Activated CD8-positive, alpha-beta T cell treated with anti-CD3 and anti-CD28 coated beads for 36 hours (primary cell): ENCODE measurements around the gene DNM3. TPM values are rescaled to one million over a fixed set of nuclear protein-coding genes. Genes with fewer than 3 reads are reported as not detected.

Experiments
- ATAC-seq: fragments of 200-7000 bp; cut with Tn5 transposase; one replicate; pipeline ENCODE4 v1.10.0; 2021; ENCODE audit warnings: mild to moderate bottlenecking, moderate library complexity
- CTCF ChIA-PET: fragments of 350-600 bp; sonication (Branson Sonifier 250); formaldehyde crosslinking; loops from one replicate; lab custom pipeline; 2021; ENCODE audit warnings: antibody characterized with exemption; lab: Charles Lee
- POLR2A ChIA-PET: fragments of 350-600 bp; sonication (Branson Sonifier 250); formaldehyde crosslinking; loops from one replicate; lab custom pipeline; 2021; ENCODE audit warnings: antibody characterized with exemption; lab: Charles Lee
- DNase-seq: peaks from one replicate; pipeline ENCODE4 v3.0.0-alpha.2; 2020
- H3K27ac Mint-ChIP-seq: one replicate; pipeline ENCODE4 v1.8.0; 2021; ENCODE audit warnings: mild to moderate bottlenecking, mixed read lengths
- H3K27me3 Mint-ChIP-seq: one replicate; pipeline ENCODE4 v1.8.0; 2021; ENCODE audit warnings: mixed read lengths
- H3K36me3 Mint-ChIP-seq: one replicate; pipeline ENCODE4 v1.8.0; 2021; ENCODE audit warnings: low read depth, mixed read lengths
- H3K4me1 Mint-ChIP-seq: one replicate; pipeline ENCODE4 v1.8.0; 2021; ENCODE audit warnings: low read depth, mixed read lengths
- H3K4me3 Mint-ChIP-seq: one replicate; pipeline ENCODE4 v1.8.0; 2021; ENCODE audit warnings: mild to moderate bottlenecking, moderate library complexity, mixed read lengths
- H3K9me3 Mint-ChIP-seq: one replicate; pipeline ENCODE4 v1.8.0; 2021; ENCODE audit warnings: mixed read lengths
- CTCF ChIP-seq: fragments of 200-600 bp; IDR thresholded peaks from one replicate; pipeline ENCODE4 v1.8.0; 2022; ENCODE audit warnings: antibody characterized with exemption, mild to moderate bottlenecking
- intact Hi-C: fragments of 100-400 bp; cut with micrococcal nuclease; formaldehyde crosslinking; loops from one replicate; pipeline ENCODE4 v1.10.0; 2022
- total RNA-seq, 2 experiments: library from RNA; stranded (reverse); gene quantifications; one replicate each; pipeline ENCODE4 v1.2.3, GENCODE V29; 2021

The DNM3 gene
- total RNA-seq, result 1 to 10 TPM in 1 of 2 experiments, under 1 TPM in 1; 0.58 to 1.1 TPM

- intact Hi-C loops, result no loop called here
- H3K36me3 Mint-ChIP-seq, result no peaks in the 10 kb centered on the region
- ATAC-seq, result peak; percentile 98
- POLR2A ChIA-PET, result interaction anchor here (0.9 to 1.2 kb wide), 2 partner anchors 74 to 100 kb away, joined by 3 to 5 read pairs; partner anchors contain the start of gene VAMP4
- DNase-seq, result peak; percentile 76
- H3K4me1 Mint-ChIP-seq, result peaks cover 12% of the 10 kb centered on the region
- TF ChIP-seq CTCF, result no peak
- H3K4me3 Mint-ChIP-seq, result peak within 1 kb of the TSS; percentile 81
- CTCF ChIA-PET, result interaction anchor here (0.8 to 3.3 kb wide), 5 partner anchors 41 to 197 kb away, joined by 3 to 11 read pairs (median 5); partner anchors contain the start of gene VAMP4
- H3K9me3 Mint-ChIP-seq, result no peaks in the 10 kb centered on the region
- H3K27me3 Mint-ChIP-seq, result peaks cover 21% of the 10 kb centered on the region
- peak within 1 kb of the TSS; percentile 69 for H3K27ac Mint-ChIP-seq
These were observed at the start of gene DNM3 for GRCh38 chr1:171841050-171841910. DNM3 (plus strand) TSS chr1:171841498; CDS start chr1:171841657, 159 bp downstream.

- Mint-ChIP-seq H3K27me3 (no peaks in the 10 kb centered on the region), H3K9me3 (no peaks in the 10 kb centered on the region), H3K4me1 (peaks cover 40% of the 10 kb centered on the region), H3K4me3 (no peak overlapping the region), H3K36me3 (peaks cover 72% of the 10 kb centered on the region), H3K27ac (peak overlapping the region; percentile 63)
- intact Hi-C loops, result no loop called here
- CTCF ChIA-PET, result interaction anchor here (0.9 to 1.5 kb wide), 3 partner anchors 9 to 148 kb away, joined by 3 to 4 read pairs (median 3); no protein-coding TSS in a partner anchor
- DNase-seq (no peak), ATAC-seq (no peak)
- TF ChIP-seq CTCF, result no peak
- POLR2A ChIA-PET, result interaction anchor here (1.3 kb wide), 1 partner anchor 11 kb away, joined by 5 read pairs; the partner anchor contains the start of gene METTL13
These were observed 48.5 kb upstream of the DNM3 start for GRCh38 chr1:171792656-171793369.

GRCh38 chr1:171793636-171794035 lies 47.7 kb upstream of the DNM3 start:
- ATAC-seq (peak; percentile 38), DNase-seq (no peak)
- no peak overlapping the region for H3K4me3 Mint-ChIP-seq
- TF ChIP-seq CTCF, result no peak
- intact Hi-C loops, result no loop called here
- POLR2A ChIA-PET, result interaction anchor here (1.3 kb wide), 1 partner anchor 12 kb away, joined by 5 read pairs; the partner anchor contains the start of gene METTL13
- H3K4me1 Mint-ChIP-seq, result peaks cover 34% of the 10 kb centered on the region
- H3K9me3 Mint-ChIP-seq, result no peaks in the 10 kb centered on the region
- CTCF ChIA-PET, result interaction anchor here (0.9 to 1.5 kb wide), 5 partner anchors 8 to 190 kb away, joined by 3 to 5 read pairs (median 3); no protein-coding TSS in a partner anchor
- peaks cover 66% of the 10 kb centered on the region for H3K36me3 Mint-ChIP-seq
- peak overlapping the region; percentile 93 for H3K27ac Mint-ChIP-seq
- H3K27me3 Mint-ChIP-seq, result no peaks in the 10 kb centered on the region

GRCh38 chr1:171794085-171794484 lies 47.2 kb upstream of the DNM3 start:
- DNase-seq, result peak; percentile 83
- Mint-ChIP-seq H3K4me3 (no peak overlapping the region), H3K27ac (peak overlapping the region; percentile 93), H3K36me3 (peaks cover 62% of the 10 kb centered on the region), H3K4me1 (peaks cover 31% of the 10 kb centered on the region), H3K9me3 (no peaks in the 10 kb centered on the region), H3K27me3 (no peaks in the 10 kb centered on the region)
- peak; percentile 100 for ATAC-seq
- ChIA-PET CTCF (interaction anchor here (0.6 to 1.4 kb wide), 4 partner anchors 9 to 190 kb away, joined by 3 to 5 read pairs (median 3); no protein-coding TSS in a partner anchor), POLR2A (interaction anchor here (1.3 kb wide), 1 partner anchor 12 kb away, joined by 5 read pairs; the partner anchor contains the start of gene METTL13)
- intact Hi-C loops, result no loop called here
- no peak for TF ChIP-seq CTCF
